ENCODE measurements around the gene RIPK4. TPM values are rescaled to one million over a fixed set of nuclear protein-coding genes. Genes with fewer than 3 reads are reported as not detected.
A peak's percentile ranks its signal among the peaks of the same experiment; 100 is the strongest.

The RIPK4 gene
- total RNA-seq, 2 experiments from 2014 or later: 0.62 to 0.76 TPM

- no peak for DNase-seq
- H3K4me1 Mint-ChIP-seq: peaks cover 12% of the 10 kb centered on the region
- H3K27ac Mint-ChIP-seq: no peak overlapping the region
- H3K9me3 Mint-ChIP-seq: no peaks in the 10 kb centered on the region
- peaks cover 85% of the 10 kb centered on the region for H3K27me3 Mint-ChIP-seq
- no peaks in the 10 kb centered on the region for H3K36me3 Mint-ChIP-seq
- H3K4me3 Mint-ChIP-seq: no peak overlapping the region
Measured at GRCh38 chr21:41780337-41781049, 13.6 kb upstream of the RIPK4 start.

- Mint-ChIP-seq H3K27me3 (peaks cover 88% of the 10 kb centered on the region), H3K36me3 (no peaks in the 10 kb centered on the region), H3K4me1 (peaks cover 12% of the 10 kb centered on the region), H3K9me3 (no peaks in the 10 kb centered on the region), H3K27ac (no peak overlapping the region), H3K4me3 (no peak overlapping the region)
- no peak for DNase-seq
Measured at GRCh38 chr21:41779659-41780058, 12.8 kb upstream of the RIPK4 start.

- H3K9me3 Mint-ChIP-seq: no peaks in the 10 kb centered on the region
- peaks cover 88% of the 10 kb centered on the region for H3K27me3 Mint-ChIP-seq
- no peaks in the 10 kb centered on the region for H3K36me3 Mint-ChIP-seq
- no peak for DNase-seq
- no peak overlapping the region for H3K4me3 Mint-ChIP-seq
- H3K27ac Mint-ChIP-seq: no peak overlapping the region
- peaks cover 12% of the 10 kb centered on the region for H3K4me1 Mint-ChIP-seq
Measured at GRCh38 chr21:41778930-41779600, 12.2 kb upstream of the RIPK4 start.

- Mint-ChIP-seq H3K4me1 (peaks cover 4% of the 10 kb centered on the region), H3K27ac (no peak overlapping the region), H3K36me3 (no peaks in the 10 kb centered on the region), H3K27me3 (peaks cover 87% of the 10 kb centered on the region), H3K4me3 (no peak overlapping the region), H3K9me3 (no peaks in the 10 kb centered on the region)
- peak; percentile 19 for DNase-seq
Measured at GRCh38 chr21:41777951-41778815, 11.3 kb upstream of the RIPK4 start.

GRCh38 chr21:41776778-41777177, 9.9 kb upstream of the RIPK4 start:
- no peak for DNase-seq
- peaks cover 4% of the 10 kb centered on the region for H3K4me1 Mint-ChIP-seq
- H3K9me3 Mint-ChIP-seq: no peaks in the 10 kb centered on the region
- H3K36me3 Mint-ChIP-seq: no peaks in the 10 kb centered on the region
- peaks cover 85% of the 10 kb centered on the region for H3K27me3 Mint-ChIP-seq
- no peak overlapping the region for H3K27ac Mint-ChIP-seq
- no peak overlapping the region for H3K4me3 Mint-ChIP-seq

GRCh38 chr21:41775149-41775472, 8.3 kb upstream of the RIPK4 start:
- Mint-ChIP-seq H3K27me3 (peaks cover 72% of the 10 kb centered on the region), H3K4me1 (peaks cover 4% of the 10 kb centered on the region), H3K4me3 (no peak overlapping the region), H3K27ac (no peak overlapping the region), H3K36me3 (no peaks in the 10 kb centered on the region), H3K9me3 (no peaks in the 10 kb centered on the region)
- DNase-seq: no peak

GRCh38 chr21:41774467-41775148, 7.8 kb upstream of the RIPK4 start:
- H3K9me3 Mint-ChIP-seq: no peaks in the 10 kb centered on the region
- H3K27me3 Mint-ChIP-seq: peaks cover 73% of the 10 kb centered on the region

GRCh38 chr21:41772351-41773080, 5.7 kb upstream of the RIPK4 start:
- peaks cover 73% of the 10 kb centered on the region for H3K27me3 Mint-ChIP-seq

More at GRCh38 chr21:41774467-41775148, 7.8 kb upstream of the RIPK4 start:
- no peak overlapping the region for H3K4me3 Mint-ChIP-seq
- no peaks in the 10 kb centered on the region for H3K36me3 Mint-ChIP-seq
- H3K4me1 Mint-ChIP-seq: peaks cover 4% of the 10 kb centered on the region
- H3K27ac Mint-ChIP-seq: no peak overlapping the region
- DNase-seq: no peak

GRCh38 chr21:41771625-41771945, 4.7 kb upstream of the RIPK4 start:
- H3K36me3 Mint-ChIP-seq: no peaks in the 10 kb centered on the region
- H3K27me3 Mint-ChIP-seq: peaks cover 73% of the 10 kb centered on the region
- no peak for DNase-seq
- peaks cover 23% of the 10 kb centered on the region for H3K4me1 Mint-ChIP-seq
- H3K27ac Mint-ChIP-seq: no peak overlapping the region
- H3K9me3 Mint-ChIP-seq: peaks cover 3% of the 10 kb centered on the region
- H3K4me3 Mint-ChIP-seq: no peak overlapping the region

More at GRCh38 chr21:41772351-41773080, 5.7 kb upstream of the RIPK4 start:
- Mint-ChIP-seq H3K27ac (no peak overlapping the region), H3K36me3 (no peaks in the 10 kb centered on the region), H3K4me1 (peaks cover 18% of the 10 kb centered on the region), H3K9me3 (peaks cover 3% of the 10 kb centered on the region), H3K4me3 (no peak overlapping the region)
- no peak for DNase-seq

GRCh38 chr21:41770901-41771624, 4.2 kb upstream of the RIPK4 start:
- no peak overlapping the region for H3K27ac Mint-ChIP-seq
- DNase-seq: no peak
- H3K36me3 Mint-ChIP-seq: no peaks in the 10 kb centered on the region
- peaks cover 23% of the 10 kb centered on the region for H3K4me1 Mint-ChIP-seq
- H3K27me3 Mint-ChIP-seq: peaks cover 70% of the 10 kb centered on the region
- H3K9me3 Mint-ChIP-seq: peaks cover 3% of the 10 kb centered on the region
- no peak overlapping the region for H3K4me3 Mint-ChIP-seq

- no peak for DNase-seq
- H3K9me3 Mint-ChIP-seq: peaks cover 3% of the 10 kb centered on the region
- H3K27ac Mint-ChIP-seq: no peak overlapping the region
- peaks cover 28% of the 10 kb centered on the region for H3K4me1 Mint-ChIP-seq
- no peak overlapping the region for H3K4me3 Mint-ChIP-seq
- H3K36me3 Mint-ChIP-seq: no peaks in the 10 kb centered on the region
- H3K27me3 Mint-ChIP-seq: peaks cover 70% of the 10 kb centered on the region
Measured at GRCh38 chr21:41769933-41770332, 3.1 kb upstream of the RIPK4 start.

GRCh38 chr21:41769521-41769920, 2.7 kb upstream of the RIPK4 start:
- DNase-seq: no peak
- Mint-ChIP-seq H3K9me3 (peaks cover 3% of the 10 kb centered on the region), H3K4me1 (peaks cover 28% of the 10 kb centered on the region), H3K4me3 (no peak overlapping the region), H3K36me3 (no peaks in the 10 kb centered on the region), H3K27me3 (peaks cover 69% of the 10 kb centered on the region), H3K27ac (no peak overlapping the region)

GRCh38 chr21:41769111-41769510, 2.3 kb upstream of the RIPK4 start:
- peaks cover 3% of the 10 kb centered on the region for H3K9me3 Mint-ChIP-seq
- DNase-seq: no peak
- peaks cover 69% of the 10 kb centered on the region for H3K27me3 Mint-ChIP-seq
- peaks cover 26% of the 10 kb centered on the region for H3K4me1 Mint-ChIP-seq
- no peak overlapping the region for H3K27ac Mint-ChIP-seq
- H3K4me3 Mint-ChIP-seq: peak overlapping the region; percentile 73
- no peaks in the 10 kb centered on the region for H3K36me3 Mint-ChIP-seq

Data from activated naive CD8-positive, alpha-beta T cell treated with anti-CD3 and anti-CD28 coated beads for 36 hours (primary cell).